Glomerular visceral epithelial cell (primary cell): Measurements from ENCODE around the gene NLRP5.
A peak's percentile ranks its signal among the peaks of the same experiment; 100 is the strongest.
"Not testable (repeated sequence)": the region's sequence is repeated elsewhere in the genome, so short reads cannot be mapped to it uniquely, and the experiment has no call there.

Experiments used
- DNase-seq: peaks from one replicate; pipeline ENCODE4 v3.0.0-alpha.2; 2016; ENCODE audit errors: extremely low spot score

Gene NLRP5

GRCh38 chr19:56098731-56099568, 112.4 kb downstream of the NLRP5 start:
- DNase-seq, result no peak

- no peak for DNase-seq
Measured at GRCh38 chr19:56099638-56100539, 113.3 kb downstream of the NLRP5 start.

- DNase-seq, result no peak
Measured at GRCh38 chr19:56101095-56101494, 114.5 kb downstream of the NLRP5 start.

- DNase-seq, result no peak
Measured at GRCh38 chr19:56101746-56102535, 115.4 kb downstream of the NLRP5 start.

GRCh38 chr19:56103027-56103614, 116.5 kb downstream of the NLRP5 start:
- DNase-seq, result no peak

GRCh38 chr19:56104423-56104822, 117.8 kb downstream of the NLRP5 start:
- no peak for DNase-seq

- DNase-seq, result peak; percentile 44
Measured at GRCh38 chr19:56105090-56105701, 118.6 kb downstream of the NLRP5 start.

- DNase-seq, result not testable (repeated sequence)
Measured at GRCh38 chr19:56105831-56106396, 119.3 kb downstream of the NLRP5 start.

- DNase-seq, result no peak
Measured at GRCh38 chr19:56106397-56106849, 119.8 kb downstream of the NLRP5 start.

GRCh38 chr19:56106993-56107392, 120.4 kb downstream of the NLRP5 start:
- no peak for DNase-seq

GRCh38 chr19:56107626-56108351, 121.2 kb downstream of the NLRP5 start:
- DNase-seq, result no peak

- no peak for DNase-seq
Measured at GRCh38 chr19:56108447-56109195, 122.0 kb downstream of the NLRP5 start.

- no peak for DNase-seq
Measured at GRCh38 chr19:56109226-56109625, 122.7 kb downstream of the NLRP5 start.

GRCh38 chr19:56110515-56111448, 124.2 kb downstream of the NLRP5 start:
- DNase-seq, result peak; percentile 83
